CD4-positive, alpha-beta memory T cell (primary cell): ENCODE measurements around the gene RMDN3. TPM values are rescaled to one million over a fixed set of nuclear protein-coding genes. Genes with fewer than 3 reads are reported as not detected.
A peak's percentile ranks its signal among the peaks of the same experiment; 100 is the strongest.

Source experiments
- CTCF ChIA-PET: fragments of 350-600 bp; sonication (Branson Sonifier 250); formaldehyde crosslinking; loops from one replicate; lab custom pipeline; 2021; ENCODE audit warnings: inconsistent platforms; ENCODE audit not compliant: partially characterized antibody; lab: Charles Lee
- POLR2A ChIA-PET: fragments of 350-600 bp; sonication (Branson Sonifier 250); formaldehyde crosslinking; loops from one replicate; lab custom pipeline; 2021; ENCODE audit not compliant: partially characterized antibody; lab: Charles Lee
- DNase-seq, 5 donors: peaks; one replicate each; pipeline versions ENCODE4 v3.0.0 to v3.0.0-alpha.2; 2020 to 2022; ENCODE audit warnings: mixed read lengths in 1 of 5
- H3K27ac ChIP-seq: one replicate; pipeline ENCODE4 v1.7.0; 2013; ENCODE audit warnings: low read depth, low read length
- H3K27me3 ChIP-seq: 2 replicates; pipeline ENCODE4 v1.7.0; 2013; ENCODE audit warnings: mild to moderate bottlenecking, low read length, moderate library complexity; ENCODE audit not compliant: insufficient read depth
- H3K36me3 ChIP-seq: 2 replicates; pipeline ENCODE4 v1.7.0; 2013; ENCODE audit warnings: mild to moderate bottlenecking, low read length, moderate library complexity; ENCODE audit not compliant: insufficient read depth
- H3K4me1 ChIP-seq: 2 replicates; pipeline ENCODE4 v1.7.0; 2013; ENCODE audit warnings: mild to moderate bottlenecking, low read length, moderate library complexity; ENCODE audit not compliant: insufficient read depth
- H3K4me3 ChIP-seq, 2 donors: one replicate each; pipeline ENCODE4 v1.7.0; 2013; ENCODE audit warnings: low read length in 2 of 2, mild to moderate bottlenecking in 1 of 2
- H3K9me3 ChIP-seq, 2 donors: one replicate each; pipeline ENCODE4 v1.7.0; 2013; ENCODE audit warnings: low read length in 2 of 2, control low read depth in 1 of 2; ENCODE audit not compliant: control insufficient read depth in 1 of 2
- H3K27ac Mint-ChIP-seq, 7 donors: one replicate each; pipeline ENCODE4 v1.8.0; 2020 to 2021; ENCODE audit warnings: mixed read lengths in 7 of 7, mild to moderate bottlenecking in 6 of 7, inconsistent platforms in 3 of 7, moderate library complexity in 3 of 7
- H3K27me3 Mint-ChIP-seq, 2 donors: one replicate each; pipeline ENCODE4 v1.8.0; 2020 to 2021; ENCODE audit warnings: mixed read lengths in 2 of 2
- H3K36me3 Mint-ChIP-seq, 2 donors: one replicate each; pipeline ENCODE4 v1.8.0; 2020 to 2021; ENCODE audit warnings: mixed read lengths in 2 of 2, inconsistent platforms in 1 of 2, mild to moderate bottlenecking in 1 of 2
- H3K4me1 Mint-ChIP-seq, 4 donors: one replicate each; pipeline ENCODE4 v1.8.0; 2020 to 2021; ENCODE audit warnings: mixed read lengths in 4 of 4, mild to moderate bottlenecking in 1 of 4
- H3K4me3 Mint-ChIP-seq, 8 donors: one replicate each; pipeline ENCODE4 v1.8.0; 2020 to 2021; ENCODE audit warnings: mixed read lengths in 8 of 8, mild to moderate bottlenecking in 7 of 8, moderate library complexity in 6 of 8, inconsistent platforms in 3 of 8
- H3K9me3 Mint-ChIP-seq, 8 donors: one replicate each; pipeline ENCODE4 v1.8.0; 2020 to 2021; ENCODE audit warnings: mixed read lengths in 8 of 8, mild to moderate bottlenecking in 5 of 8, inconsistent platforms in 3 of 8, moderate library complexity in 1 of 8
- intact Hi-C: fragments of 100-400 bp; cut with micrococcal nuclease; formaldehyde crosslinking; loops from one replicate; pipeline ENCODE4 v1.15.1; 2023
- polyA plus RNA-seq, 2 donors: library from polyadenylated mRNA; unstranded; fragments of 300-500 nt; fragmentation: Illumina TruSeq; gene quantifications; one replicate each; pipeline ENCODE4 v1.2.3, GENCODE V29; 2021
- total RNA-seq, 2 experiments: library from RNA; stranded (reverse); gene quantifications; one replicate each; pipeline ENCODE4 v1.2.3, GENCODE V29; 2021

The RMDN3 gene
- total and polyA plus RNA-seq, 4 experiments from 2014 or later = 24.5 to 35.9 (median 27.8) TPM

- no peak overlapping the region for H3K27ac ChIP-seq
- Mint-ChIP-seq H3K4me1 (peaks cover 22 to 40% (median 28%) of the 10 kb centered on the region in 4 donors), H3K27ac (peak overlapping the region in 5 of 7 donors; percentile 24 to 88 (median 75)), H3K27me3 (no peaks in the 10 kb centered on the region), H3K36me3 (peaks cover 8 to 11% of the 10 kb centered on the region in 2 donors), H3K4me3 (peak overlapping the region in 6 of 8 donors; percentile 44 to 73 (median 49)), H3K9me3 (no peaks in the 10 kb centered on the region)
- peaks cover 6% of the 10 kb centered on the region for H3K36me3 ChIP-seq
- peak; percentile 41 to 75 (median 45) for DNase-seq
- ChIA-PET POLR2A (interaction anchor here (0.6 to 1.2 kb wide), 5 partner anchors 10 to 93 kb away, joined by 3 to 4 read pairs (median 3); partner anchors contain the start of genes GCHFR and RAD51), CTCF (interaction anchor here (1.4 to 7.9 kb wide), 5 partner anchors 86 to 198 kb away, joined by 3 to 120 read pairs (median 6); partner anchors contain the start of genes KNL1 and VPS18)
- H3K4me3 ChIP-seq = no peak overlapping the region
- H3K27me3 ChIP-seq = no peaks in the 10 kb centered on the region
- H3K4me1 ChIP-seq = peaks cover 23% of the 10 kb centered on the region
- intact Hi-C loops = loop anchor here (2.0 kb wide), 1 partner anchor 19 kb away; the partner anchor contains the start of genes DNAJC17 and ZFYVE19
- H3K9me3 ChIP-seq = no peaks in the 10 kb centered on the region
Measured at GRCh38 chr15:40787344-40787841, 32.3 kb upstream of the RMDN3 start.

GRCh38 chr15:40785814-40786213, 30.8 kb upstream of the RMDN3 start:
- CTCF ChIA-PET = interaction anchor here (0.7 to 7.9 kb wide), 9 partner anchors 10 to 196 kb away, joined by 3 to 120 read pairs (median 4); partner anchors contain the start of genes DNAJC17 and ZFYVE19
- Mint-ChIP-seq H3K27me3 (no peaks in the 10 kb centered on the region), H3K4me3 (no peak overlapping the region), H3K9me3 (no peaks in the 10 kb centered on the region), H3K27ac (no peak overlapping the region), H3K36me3 (peaks cover 0 to 8% of the 10 kb centered on the region in 2 donors), H3K4me1 (peaks cover 20 to 34% (median 27%) of the 10 kb centered on the region in 4 donors)
- no peaks in the 10 kb centered on the region for H3K9me3 ChIP-seq
- DNase-seq = no peak
- peaks cover 23% of the 10 kb centered on the region for H3K4me1 ChIP-seq
- intact Hi-C loops = loop anchor here (2.0 kb wide), 1 partner anchor 21 kb away; the partner anchor contains the start of genes DNAJC17 and ZFYVE19
- no peak overlapping the region for H3K4me3 ChIP-seq
- no peak overlapping the region for H3K27ac ChIP-seq
- no peaks in the 10 kb centered on the region for H3K36me3 ChIP-seq
- no peaks in the 10 kb centered on the region for H3K27me3 ChIP-seq
- POLR2A ChIA-PET = no interaction called here

- H3K4me3 Mint-ChIP-seq = no peak overlapping the region
- Histone ChIP-seq H3K27ac (no peak overlapping the region), H3K27me3 (no peaks in the 10 kb centered on the region), H3K9me3 (no peaks in the 10 kb centered on the region), H3K36me3 (peaks cover 1% of the 10 kb centered on the region), H3K4me1 (peaks cover 23% of the 10 kb centered on the region), H3K4me3 (no peak overlapping the region)
- CTCF ChIA-PET = interaction anchor here (0.7 to 7.9 kb wide), 9 partner anchors 9 to 196 kb away, joined by 3 to 120 read pairs (median 5); no protein-coding TSS in a partner anchor
- no peak overlapping the region for H3K27ac Mint-ChIP-seq
- H3K4me1 Mint-ChIP-seq = peaks cover 20 to 34% (median 27%) of the 10 kb centered on the region in 4 donors
- H3K27me3 Mint-ChIP-seq = no peaks in the 10 kb centered on the region
- H3K9me3 Mint-ChIP-seq = no peaks in the 10 kb centered on the region
- intact Hi-C loops = no loop called here
- POLR2A ChIA-PET = no interaction called here
- peaks cover 0 to 10% of the 10 kb centered on the region in 2 donors for H3K36me3 Mint-ChIP-seq
- no peak for DNase-seq
Measured at GRCh38 chr15:40785164-40785563, 30.1 kb upstream of the RMDN3 start.

GRCh38 chr15:40782609-40783227, 27.7 kb upstream of the RMDN3 start:
- ChIA-PET CTCF (interaction anchor here (0.6 to 7.9 kb wide), 41 partner anchors 8 to 401 kb away, joined by 3 to 120 read pairs (median 5); partner anchors contain the start of genes C15orf62, CCDC32, DNAJC17 and GCHFR), POLR2A (interaction anchor here (1.5 to 1.9 kb wide), 3 partner anchors 19 to 193 kb away, joined by 4 to 8 read pairs (median 5); partner anchors contain the start of genes GCHFR and RAD51)
- Histone ChIP-seq H3K27me3 (no peaks in the 10 kb centered on the region), H3K27ac (no peak overlapping the region), H3K4me1 (peaks cover 12% of the 10 kb centered on the region), H3K4me3 (no peak overlapping the region), H3K36me3 (peaks cover 22% of the 10 kb centered on the region), H3K9me3 (no peaks in the 10 kb centered on the region)
- peaks cover 3 to 16% of the 10 kb centered on the region in 2 donors for H3K36me3 Mint-ChIP-seq
- H3K27me3 Mint-ChIP-seq = no peaks in the 10 kb centered on the region
- peak overlapping the region in 3 of 7 donors; percentile 23 to 73 (median 70) for H3K27ac Mint-ChIP-seq
- intact Hi-C loops = loop anchor here (1.0 to 5.0 kb wide), 5 partner anchors 18 to 263 kb away; partner anchors contain the start of gene GCHFR
- H3K9me3 Mint-ChIP-seq = no peaks in the 10 kb centered on the region
- peak; percentile 74 to 79 (median 75) for DNase-seq
- H3K4me3 Mint-ChIP-seq = no peak overlapping the region
- H3K4me1 Mint-ChIP-seq = peaks cover 13 to 24% (median 17%) of the 10 kb centered on the region in 4 donors

GRCh38 chr15:40776537-40777141, 21.6 kb upstream of the RMDN3 start:
- Histone ChIP-seq H3K27ac (no peak overlapping the region), H3K27me3 (no peaks in the 10 kb centered on the region), H3K4me1 (peaks cover 6% of the 10 kb centered on the region), H3K4me3 (no peak overlapping the region), H3K36me3 (peaks cover 64% of the 10 kb centered on the region), H3K9me3 (no peaks in the 10 kb centered on the region)
- intact Hi-C loops = no loop called here
- ChIA-PET POLR2A (interaction anchor here (0.6 to 1.7 kb wide), 3 partner anchors 11 to 13 kb away, joined by 3 to 7 read pairs (median 3); partner anchors contain the start of gene GCHFR), CTCF (interaction anchor here (1.4 kb wide), 1 partner anchor 9 kb away, joined by 8 read pairs; no protein-coding TSS in a partner anchor)
- Mint-ChIP-seq H3K4me1 (peaks cover 3 to 7% (median 6%) of the 10 kb centered on the region in 4 donors), H3K9me3 (peaks cover 0 to 2% (median 0%) of the 10 kb centered on the region in 8 donors), H3K27me3 (no peaks in the 10 kb centered on the region), H3K4me3 (peak overlapping the region in 1 of 8 donors; percentile 34), H3K36me3 (peaks cover 18 to 50% of the 10 kb centered on the region in 2 donors), H3K27ac (peak overlapping the region in 3 of 7 donors; percentile 60 to 84 (median 76))
- DNase-seq = peak in 3 of 5 donors; percentile 20 to 48 (median 25)

GRCh38 chr15:40775740-40776536, 20.9 kb upstream of the RMDN3 start:
- no peak overlapping the region for H3K27ac ChIP-seq
- H3K36me3 ChIP-seq = peaks cover 64% of the 10 kb centered on the region
- intact Hi-C loops = no loop called here
- H3K4me3 ChIP-seq = no peak overlapping the region
- H3K9me3 ChIP-seq = no peaks in the 10 kb centered on the region
- H3K4me1 Mint-ChIP-seq = peaks cover 3 to 11% (median 6%) of the 10 kb centered on the region in 4 donors
- no peaks in the 10 kb centered on the region for H3K27me3 Mint-ChIP-seq
- H3K27me3 ChIP-seq = no peaks in the 10 kb centered on the region
- peaks cover 18 to 50% of the 10 kb centered on the region in 2 donors for H3K36me3 Mint-ChIP-seq
- peak overlapping the region in 1 of 7 donors; percentile 76 for H3K27ac Mint-ChIP-seq
- no peak overlapping the region for H3K4me3 Mint-ChIP-seq
- H3K4me1 ChIP-seq = peaks cover 6% of the 10 kb centered on the region
- DNase-seq = no peak
- peaks cover 0 to 2% (median 0%) of the 10 kb centered on the region in 8 donors for H3K9me3 Mint-ChIP-seq
- ChIA-PET CTCF (interaction anchor here (1.4 kb wide), 1 partner anchor 9 kb away, joined by 8 read pairs; no protein-coding TSS in a partner anchor), POLR2A (interaction anchor here (0.6 to 1.7 kb wide), 3 partner anchors 11 to 12 kb away, joined by 3 to 7 read pairs (median 3); partner anchors contain the start of gene GCHFR)
